Measurements from ENCODE around the gene STXBP6. TPM values are rescaled to one million over a fixed set of nuclear protein-coding genes. Genes with fewer than 3 reads are reported as not detected.

The STXBP6 gene
- total and polyA plus RNA-seq, 2 of the 13 experiments (the other 11 are each of a cell fraction or from before 2014, with no cell fraction given), result 35.3 to 42.8 TPM

DNA sequence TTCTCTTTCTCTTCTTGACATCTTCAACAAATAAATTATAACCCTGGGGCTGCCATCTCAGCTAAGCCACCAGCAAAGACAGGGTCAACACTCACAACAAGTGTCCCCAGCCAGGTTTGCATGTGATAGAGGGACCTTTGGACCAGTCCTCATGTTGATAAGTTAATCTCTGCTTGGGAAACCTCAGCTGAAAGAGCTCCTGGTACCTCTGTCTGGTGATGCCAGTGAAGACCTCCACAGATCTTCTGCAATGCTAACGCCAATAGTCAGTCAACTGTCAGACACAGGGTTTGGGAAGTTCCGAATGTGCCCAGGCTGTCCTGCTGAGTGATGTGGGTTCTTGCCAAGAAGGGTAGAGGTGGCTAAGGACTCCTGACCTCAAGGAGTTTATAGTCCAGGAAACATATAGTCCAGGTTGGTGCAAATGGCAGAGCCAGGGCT is 236.1 kb downstream of the STXBP6 start (continued):
- peak; percentile 30; the same call in 1 of the 2 replicates for TF ChIP-seq ESRRA (CRISPR knock-in tag; IDR thresholded peaks at IDR 0.05; ENCODE audit: low read depth)
- TF ChIP-seq, protein P1, sequence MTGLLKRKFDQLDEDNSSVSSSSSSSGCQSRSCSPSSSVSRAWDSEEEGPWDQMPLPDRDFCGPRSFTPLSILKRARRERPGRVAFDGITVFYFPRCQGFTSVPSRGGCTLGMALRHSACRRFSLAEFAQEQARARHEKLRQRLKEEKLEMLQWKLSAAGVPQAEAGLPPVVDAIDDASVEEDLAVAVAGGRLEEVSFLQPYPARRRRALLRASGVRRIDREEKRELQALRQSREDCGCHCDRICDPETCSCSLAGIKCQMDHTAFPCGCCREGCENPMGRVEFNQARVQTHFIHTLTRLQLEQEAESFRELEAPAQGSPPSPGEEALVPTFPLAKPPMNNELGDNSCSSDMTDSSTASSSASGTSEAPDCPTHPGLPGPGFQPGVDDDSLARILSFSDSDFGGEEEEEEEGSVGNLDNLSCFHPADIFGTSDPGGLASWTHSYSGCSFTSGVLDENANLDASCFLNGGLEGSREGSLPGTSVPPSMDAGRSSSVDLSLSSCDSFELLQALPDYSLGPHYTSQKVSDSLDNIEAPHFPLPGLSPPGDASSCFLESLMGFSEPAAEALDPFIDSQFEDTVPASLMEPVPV (CRISPR knock-in tag; IDR thresholded peaks at IDR 0.05), result no peak
- TF ChIP-seq, protein P2, sequence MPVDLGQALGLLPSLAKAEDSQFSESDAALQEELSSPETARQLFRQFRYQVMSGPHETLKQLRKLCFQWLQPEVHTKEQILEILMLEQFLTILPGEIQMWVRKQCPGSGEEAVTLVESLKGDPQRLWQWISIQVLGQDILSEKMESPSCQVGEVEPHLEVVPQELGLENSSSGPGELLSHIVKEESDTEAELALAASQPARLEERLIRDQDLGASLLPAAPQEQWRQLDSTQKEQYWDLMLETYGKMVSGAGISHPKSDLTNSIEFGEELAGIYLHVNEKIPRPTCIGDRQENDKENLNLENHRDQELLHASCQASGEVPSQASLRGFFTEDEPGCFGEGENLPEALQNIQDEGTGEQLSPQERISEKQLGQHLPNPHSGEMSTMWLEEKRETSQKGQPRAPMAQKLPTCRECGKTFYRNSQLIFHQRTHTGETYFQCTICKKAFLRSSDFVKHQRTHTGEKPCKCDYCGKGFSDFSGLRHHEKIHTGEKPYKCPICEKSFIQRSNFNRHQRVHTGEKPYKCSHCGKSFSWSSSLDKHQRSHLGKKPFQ (CRISPR knock-in tag; IDR thresholded peaks at IDR 0.05; ENCODE audit: insufficient replicate concordance), result no peak
- TF ChIP-seq ATAD3A (CRISPR knock-in tag; IDR thresholded peaks at IDR 0.05), result no peak
- TF ChIP-seq, protein P3, sequence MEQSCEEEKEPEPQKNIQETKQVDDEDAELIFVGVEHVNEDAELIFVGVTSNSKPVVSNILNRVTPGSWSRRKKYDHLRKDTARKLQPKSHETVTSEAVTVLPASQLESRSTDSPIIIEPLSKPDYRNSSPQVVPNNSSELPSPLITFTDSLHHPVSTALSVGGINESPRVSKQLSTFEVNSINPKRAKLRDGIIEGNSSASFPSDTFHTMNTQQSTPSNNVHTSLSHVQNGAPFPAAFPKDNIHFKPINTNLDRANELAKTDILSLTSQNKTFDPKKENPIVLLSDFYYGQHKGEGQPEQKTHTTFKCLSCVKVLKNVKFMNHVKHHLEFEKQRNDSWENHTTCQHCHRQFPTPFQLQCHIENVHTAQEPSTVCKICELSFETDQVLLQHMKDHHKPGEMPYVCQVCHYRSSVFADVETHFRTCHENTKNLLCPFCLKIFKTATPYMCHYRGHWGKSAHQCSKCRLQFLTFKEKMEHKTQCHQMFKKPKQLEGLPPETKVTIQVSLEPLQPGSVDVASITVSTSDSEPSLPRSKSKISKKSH (CRISPR knock-in tag; IDR thresholded peaks at IDR 0.05; ENCODE audit: borderline replicate concordance), result no peak
- TF ChIP-seq, protein P4, sequence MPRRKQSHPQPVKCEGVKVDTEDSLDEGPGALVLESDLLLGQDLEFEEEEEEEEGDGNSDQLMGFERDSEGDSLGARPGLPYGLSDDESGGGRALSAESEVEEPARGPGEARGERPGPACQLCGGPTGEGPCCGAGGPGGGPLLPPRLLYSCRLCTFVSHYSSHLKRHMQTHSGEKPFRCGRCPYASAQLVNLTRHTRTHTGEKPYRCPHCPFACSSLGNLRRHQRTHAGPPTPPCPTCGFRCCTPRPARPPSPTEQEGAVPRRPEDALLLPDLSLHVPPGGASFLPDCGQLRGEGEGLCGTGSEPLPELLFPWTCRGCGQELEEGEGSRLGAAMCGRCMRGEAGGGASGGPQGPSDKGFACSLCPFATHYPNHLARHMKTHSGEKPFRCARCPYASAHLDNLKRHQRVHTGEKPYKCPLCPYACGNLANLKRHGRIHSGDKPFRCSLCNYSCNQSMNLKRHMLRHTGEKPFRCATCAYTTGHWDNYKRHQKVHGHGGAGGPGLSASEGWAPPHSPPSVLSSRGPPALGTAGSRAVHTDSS (CRISPR knock-in tag; conservative IDR thresholded peaks at IDR 0.05), result no peak
- no peak for TF ChIP-seq GTF2F1 (IDR thresholded peaks at IDR 0.05; ENCODE audit: low read length)
- TF ChIP-seq MBNL3 (CRISPR knock-in tag; conservative IDR thresholded peaks at IDR 0.05), result no peak
- TF ChIP-seq ZNF468 (CRISPR knock-in tag; IDR thresholded peaks at IDR 0.05), result no peak
- no peak for TF ChIP-seq ZNF431 (CRISPR knock-in tag; IDR thresholded peaks at IDR 0.05; ENCODE audit: borderline replicate concordance, low read depth)
- no peak for TF ChIP-seq NAIF1 (CRISPR knock-in tag; IDR thresholded peaks at IDR 0.05; ENCODE audit: borderline replicate concordance)
- TF ChIP-seq, protein P5, sequence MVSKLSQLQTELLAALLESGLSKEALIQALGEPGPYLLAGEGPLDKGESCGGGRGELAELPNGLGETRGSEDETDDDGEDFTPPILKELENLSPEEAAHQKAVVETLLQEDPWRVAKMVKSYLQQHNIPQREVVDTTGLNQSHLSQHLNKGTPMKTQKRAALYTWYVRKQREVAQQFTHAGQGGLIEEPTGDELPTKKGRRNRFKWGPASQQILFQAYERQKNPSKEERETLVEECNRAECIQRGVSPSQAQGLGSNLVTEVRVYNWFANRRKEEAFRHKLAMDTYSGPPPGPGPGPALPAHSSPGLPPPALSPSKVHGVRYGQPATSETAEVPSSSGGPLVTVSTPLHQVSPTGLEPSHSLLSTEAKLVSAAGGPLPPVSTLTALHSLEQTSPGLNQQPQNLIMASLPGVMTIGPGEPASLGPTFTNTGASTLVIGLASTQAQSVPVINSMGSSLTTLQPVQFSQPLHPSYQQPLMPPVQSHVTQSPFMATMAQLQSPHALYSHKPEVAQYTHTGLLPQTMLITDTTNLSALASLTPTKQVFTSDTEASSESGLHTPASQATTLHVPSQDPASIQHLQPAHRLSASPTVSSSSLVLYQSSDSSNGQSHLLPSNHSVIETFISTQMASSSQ (IDR thresholded peaks at IDR 0.05; ENCODE audit: low read depth), result no peak
- TF ChIP-seq, protein P5 (CRISPR knock-in tag; IDR thresholded peaks at IDR 0.05; ENCODE audit: borderline replicate concordance), result no peak
- TF ChIP-seq, protein P6, sequence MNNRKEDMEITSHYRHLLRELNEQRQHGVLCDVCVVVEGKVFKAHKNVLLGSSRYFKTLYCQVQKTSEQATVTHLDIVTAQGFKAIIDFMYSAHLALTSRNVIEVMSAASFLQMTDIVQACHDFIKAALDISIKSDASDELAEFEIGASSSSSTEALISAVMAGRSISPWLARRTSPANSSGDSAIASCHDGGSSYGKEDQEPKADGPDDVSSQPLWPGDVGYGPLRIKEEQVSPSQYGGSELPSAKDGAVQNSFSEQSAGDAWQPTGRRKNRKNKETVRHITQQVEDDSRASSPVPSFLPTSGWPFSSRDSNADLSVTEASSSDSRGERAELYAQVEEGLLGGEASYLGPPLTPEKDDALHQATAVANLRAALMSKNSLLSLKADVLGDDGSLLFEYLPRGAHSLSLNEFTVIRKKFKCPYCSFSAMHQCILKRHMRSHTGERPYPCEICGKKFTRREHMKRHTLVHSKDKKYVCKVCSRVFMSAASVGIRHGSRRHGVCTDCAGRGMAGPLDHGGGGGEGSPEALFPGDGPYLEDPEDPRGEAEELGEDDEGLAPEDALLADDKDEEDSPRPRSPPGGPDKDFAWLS (CRISPR knock-in tag; IDR thresholded peaks at IDR 0.05; ENCODE audit: borderline replicate concordance), result no peak
- TF ChIP-seq ZMAT3 (CRISPR knock-in tag; conservative IDR thresholded peaks at IDR 0.05), result no peak

All from HepG2 (cell line).